HG02885 (cell line): ENCODE results near the gene BCLAF3.

Experiments
- ATAC-seq: cut with Tn5 transposase; IDR thresholded peaks from one replicate; pipeline ENCODE4 v1.9.1; 2021; ENCODE audit warnings: mild to moderate bottlenecking; ENCODE audit not compliant: unreplicated experiment, poor library complexity

Gene BCLAF3

DNA sequence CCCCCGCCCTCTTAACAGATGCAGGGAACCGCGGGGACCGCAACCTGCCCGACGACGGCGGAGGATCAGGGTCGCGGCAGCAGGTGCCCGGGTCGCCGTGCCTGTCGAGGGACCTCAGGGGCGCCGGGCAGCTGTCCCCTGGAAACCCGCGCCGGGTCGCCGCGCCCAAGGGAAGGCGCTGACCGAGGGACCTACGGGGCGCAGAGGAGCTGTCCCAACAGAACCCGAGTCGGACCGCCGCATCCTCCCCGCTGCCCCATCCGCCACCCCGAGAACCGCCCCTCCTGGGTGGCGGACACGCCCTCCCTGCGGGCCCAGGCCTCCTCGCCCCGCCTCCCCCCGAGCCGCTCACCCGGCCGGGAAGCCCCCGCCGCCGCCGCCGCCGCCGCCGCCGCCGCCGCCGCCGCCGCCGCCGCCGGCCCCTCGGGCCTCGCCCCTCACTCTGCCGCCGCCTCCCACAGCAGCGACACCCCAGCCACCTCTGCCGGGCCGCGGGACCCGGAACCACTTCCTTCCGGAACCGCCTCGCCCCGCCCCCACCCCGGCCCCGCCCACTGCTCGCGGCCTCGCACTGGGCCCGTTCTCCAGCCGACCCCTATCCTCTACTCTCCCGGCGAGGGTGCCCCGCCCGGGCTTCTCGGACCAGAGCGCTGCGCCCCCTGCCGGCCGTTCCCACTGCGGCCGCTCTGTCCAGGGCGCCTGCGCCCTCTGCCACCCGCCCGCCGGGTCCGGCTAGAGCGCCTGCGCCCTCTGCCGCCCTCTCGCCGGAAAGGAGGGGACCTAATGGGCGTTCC is at the start of gene BCLAF3:
BCLAF3 (minus strand) TSS at position 506 of the 794 bp plus-strand sequence. CDS start 20,797 bp downstream, outside the sequence.
- ATAC-seq: peak; percentile 95

GRCh38 chrX:20038966-20039365 is 48.1 kb upstream of the BCLAF3 start:
- ATAC-seq: no peak

DNA sequence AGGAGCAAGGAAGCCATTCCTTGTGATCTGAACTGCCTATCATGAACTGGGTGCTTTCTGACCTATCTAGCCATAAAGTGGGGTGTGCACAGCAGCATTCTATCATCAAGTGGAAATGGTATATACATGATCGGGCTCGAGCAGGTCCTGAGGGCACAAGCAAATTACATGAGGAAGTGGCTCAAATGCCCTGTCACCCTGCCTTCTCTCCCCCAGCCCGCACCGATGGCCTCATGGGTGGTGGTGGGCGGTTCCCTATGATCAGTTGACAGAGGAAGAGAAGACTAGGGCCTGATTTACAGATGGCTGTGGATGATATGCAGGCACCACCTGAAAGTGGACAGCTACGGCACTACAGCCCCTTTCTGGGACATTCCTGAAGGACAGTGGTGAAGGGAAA is 46.3 kb upstream of the BCLAF3 start:
- ATAC-seq: no peak

- no peak for ATAC-seq
Observed at GRCh38 chrX:20032201-20032600, 41.3 kb upstream of the BCLAF3 start.

DNA sequence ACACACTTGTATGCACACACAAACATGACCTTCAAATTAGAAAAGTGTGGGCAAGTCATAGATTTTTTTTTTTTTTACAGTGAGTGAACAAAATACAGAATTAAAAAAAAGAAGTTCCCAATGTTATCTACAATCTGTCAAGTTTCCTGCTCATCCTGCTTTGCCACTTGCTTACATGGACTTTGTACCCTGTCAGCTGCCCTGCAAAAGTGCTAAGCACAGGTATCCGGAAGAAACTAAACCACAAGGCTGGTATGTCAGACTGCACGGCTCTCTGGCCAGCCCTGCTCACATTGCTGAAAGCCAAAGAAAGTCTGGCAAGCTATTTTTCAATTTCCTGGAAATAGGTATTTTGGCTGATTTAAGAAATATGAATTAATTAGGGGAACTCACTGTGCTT is 38.9 kb upstream of the BCLAF3 start:
- ATAC-seq: no peak

DNA sequence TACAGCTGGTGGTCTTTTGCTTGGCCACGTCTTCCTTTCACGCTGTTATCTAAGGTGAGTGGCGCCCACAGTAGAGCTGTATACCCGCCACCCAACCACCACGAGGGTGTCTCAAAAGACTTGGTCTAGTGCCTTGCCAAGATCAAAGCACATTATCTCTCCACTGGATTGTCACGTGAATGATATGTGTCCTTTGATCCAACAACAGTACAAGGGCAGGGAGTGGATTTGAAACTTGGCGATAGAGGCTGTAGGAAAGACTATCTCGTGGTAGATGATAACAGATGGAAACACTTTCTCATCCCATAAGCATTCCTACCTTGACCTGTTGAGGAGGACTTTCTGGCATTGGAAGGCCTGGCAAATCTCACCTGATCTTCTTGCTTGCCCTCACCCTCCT is 37.7 kb upstream of the BCLAF3 start:
- ATAC-seq: no peak

GRCh38 chrX:20026278-20026677 is 35.4 kb upstream of the BCLAF3 start:
- ATAC-seq: no peak

GRCh38 chrX:20019672-20020365 is 29.0 kb upstream of the BCLAF3 start:
- ATAC-seq: no peak

DNA sequence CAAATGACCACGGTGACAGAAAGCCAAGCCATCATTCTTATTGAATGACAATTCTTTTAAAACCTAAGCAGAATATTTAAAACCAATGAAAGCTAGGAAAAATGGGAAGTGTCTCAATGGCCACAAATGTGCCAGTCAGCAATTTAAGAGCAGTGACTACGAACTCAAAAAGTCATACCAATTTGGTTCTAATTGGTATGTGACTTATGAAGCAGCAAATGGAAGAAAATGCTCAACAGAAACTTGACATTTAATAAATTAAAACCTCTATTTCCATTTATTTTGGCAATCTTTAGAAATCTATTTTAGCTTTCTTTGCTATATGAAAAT is 25.7 kb upstream of the BCLAF3 start:
- ATAC-seq: no peak

DNA sequence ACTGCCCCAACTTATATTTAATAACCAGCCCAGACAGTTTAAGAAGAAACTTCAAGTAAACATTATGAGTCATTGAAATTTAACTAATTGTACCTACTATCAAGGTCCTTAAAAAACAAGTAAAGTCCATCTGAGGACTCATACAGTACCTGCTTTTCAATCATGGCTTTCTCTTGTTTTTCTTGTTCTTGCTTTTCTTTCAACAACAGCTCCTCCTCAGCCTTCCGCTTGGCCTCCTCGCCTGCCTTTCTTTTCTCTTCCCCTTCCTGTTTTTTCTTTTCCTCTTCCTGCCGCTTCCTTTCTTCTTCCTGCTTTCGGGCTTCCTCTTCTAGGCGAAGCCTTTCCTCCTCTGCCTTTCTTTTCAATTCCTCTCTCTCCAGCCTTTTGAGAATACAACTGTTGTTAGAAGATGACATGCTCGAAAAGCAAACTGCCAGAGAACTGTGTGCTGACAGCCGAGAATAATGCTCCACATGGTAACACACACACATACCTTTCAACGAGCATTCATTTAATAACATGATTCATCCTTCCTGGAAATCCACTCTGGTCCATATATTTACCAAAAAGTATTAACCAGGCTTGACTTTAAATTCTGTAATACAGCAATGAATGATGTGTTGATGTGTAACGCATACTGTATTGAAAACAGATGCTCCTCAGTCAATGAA is 25.2 kb upstream of the BCLAF3 start:
- no peak for ATAC-seq

DNA sequence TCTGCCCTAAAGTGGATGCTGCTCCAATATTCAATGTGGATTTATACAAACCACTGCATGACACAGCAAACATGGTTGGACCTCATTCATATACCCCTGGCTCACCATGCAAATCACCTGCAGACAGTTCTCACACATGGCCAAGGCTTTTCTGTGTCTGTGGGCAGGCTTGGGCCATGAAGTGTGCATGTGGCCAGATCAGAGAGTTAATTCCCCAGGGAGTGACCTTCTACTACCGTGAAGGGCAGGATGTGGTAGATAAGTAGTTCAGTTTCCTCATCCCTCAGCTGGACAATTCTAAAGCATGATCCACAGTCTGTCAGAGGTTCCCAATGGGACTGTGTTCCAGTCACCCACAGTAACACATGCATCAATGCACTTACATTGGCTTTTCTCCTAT is 24.6 kb upstream of the BCLAF3 start:
- no peak for ATAC-seq

DNA sequence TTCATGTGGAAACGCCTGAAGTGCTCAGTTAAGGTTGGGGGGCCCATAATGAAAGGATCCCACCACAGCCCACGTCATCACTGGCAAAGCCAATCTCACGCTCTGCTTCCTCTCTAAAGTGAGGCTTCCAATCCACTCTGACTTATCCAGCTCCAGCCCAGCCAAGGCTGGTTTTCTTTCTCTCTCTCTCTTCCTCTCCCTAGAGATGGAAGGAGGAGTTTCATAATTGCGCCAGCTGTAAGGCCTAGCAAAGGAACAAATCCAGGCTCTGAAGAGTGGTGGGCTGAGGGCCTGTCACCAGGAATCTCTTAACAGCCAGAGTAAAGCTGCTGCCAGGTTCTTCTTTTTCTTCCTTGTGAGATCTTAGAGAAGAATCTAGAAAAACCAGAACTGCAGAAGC is 20.7 kb upstream of the BCLAF3 start:
- ATAC-seq: no peak

- no peak for ATAC-seq
Observed at GRCh38 chrX:20007962-20008622, 17.2 kb upstream of the BCLAF3 start.

GRCh38 chrX:20005883-20006282 is 15.0 kb upstream of the BCLAF3 start:
- ATAC-seq: no peak

DNA sequence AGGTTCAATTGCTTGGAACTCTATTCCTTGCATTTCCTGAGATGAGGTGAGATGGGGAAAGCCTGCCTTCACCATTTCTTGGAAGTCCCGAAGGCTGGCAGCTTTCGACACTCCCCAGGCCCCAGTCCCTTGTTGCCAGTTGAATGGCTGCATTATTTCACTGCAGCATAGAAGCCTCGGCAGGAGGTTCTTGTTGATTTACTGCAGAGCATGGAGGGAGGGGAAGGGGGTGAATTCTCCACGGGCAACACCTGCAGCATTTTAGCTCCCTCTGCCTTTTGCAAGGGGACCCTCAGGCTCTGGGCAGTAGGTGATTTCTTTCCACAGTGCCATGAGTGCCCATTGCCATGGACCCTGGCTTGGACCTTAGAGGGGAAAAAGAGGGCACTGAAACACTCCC is 10.7 kb upstream of the BCLAF3 start:
- ATAC-seq: no peak

- no peak for ATAC-seq
Observed at GRCh38 chrX:19991350-19991718, 473 bp upstream of the BCLAF3 start.

GRCh38 chrX:19990151-19990555 is 708 bp downstream of the BCLAF3 start:
- ATAC-seq: peak; percentile 34

DNA sequence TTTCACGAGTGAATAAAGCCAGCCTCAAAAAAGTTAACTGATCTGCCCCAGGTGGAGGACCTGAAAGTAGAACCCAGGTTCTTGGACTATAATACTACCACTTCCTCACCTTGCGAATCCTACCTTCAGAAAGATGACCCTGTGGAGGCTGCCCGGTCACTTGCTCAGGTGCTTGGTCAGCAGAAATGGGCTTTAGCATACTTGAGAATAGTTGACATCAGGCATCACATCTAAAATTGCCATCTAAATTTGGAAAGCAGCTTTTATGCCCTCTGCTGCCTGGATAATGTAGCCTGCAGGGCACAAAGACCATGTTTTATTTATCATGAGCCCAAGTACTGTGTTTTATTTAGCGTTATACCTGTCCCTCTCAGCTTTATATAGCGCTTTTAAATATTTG is 3.0 kb downstream of the BCLAF3 start:
- ATAC-seq: no peak

GRCh38 chrX:19986531-19986930 is 4.3 kb downstream of the BCLAF3 start:
- ATAC-seq: no peak

DNA sequence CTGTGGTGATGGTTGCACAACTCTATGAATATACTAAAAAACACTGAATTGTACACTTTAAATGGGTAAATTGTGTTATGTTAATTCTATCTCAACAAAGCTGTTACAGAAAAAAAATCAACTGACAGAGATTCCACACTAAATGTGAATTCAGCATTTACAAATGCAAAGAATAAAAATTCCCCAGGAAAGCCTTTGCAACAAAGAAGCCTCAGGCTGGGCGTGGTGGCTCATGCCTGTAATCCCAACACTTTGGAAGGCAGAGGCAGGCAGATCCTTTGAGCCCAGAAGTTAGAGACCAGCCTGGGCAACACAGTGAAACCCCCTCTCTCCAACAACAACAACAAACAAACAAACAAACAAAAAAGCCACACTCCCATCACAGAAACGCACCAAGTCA is 8.9 kb downstream of the BCLAF3 start:
- no peak for ATAC-seq

- no peak for ATAC-seq
Observed at GRCh38 chrX:19975845-19976244, 15.0 kb downstream of the BCLAF3 start.
